CD14-positive monocyte (primary cell): ENCODE results near the gene ACTR2. TPM values are rescaled to one million over a fixed set of nuclear protein-coding genes. Genes with fewer than 3 reads are reported as not detected.

ENCODE experiments used
- DNase-seq, 3 donors: peaks; one replicate each; pipeline ENCODE4 v3.0.0-alpha.2; 2011 to 2022
- H2AFZ ChIP-seq: 2 replicates; pipeline ENCODE4 v1.6.0; 2012; ENCODE audit warnings: mild to moderate bottlenecking, low read depth, low read length, inconsistent platforms; ENCODE audit not compliant: insufficient read depth, poor library complexity, severe bottlenecking
- H3K27ac ChIP-seq, 2 donors: 1 replicate in 1 of 2; 2 replicates in 1 of 2; pipeline ENCODE4 v1.5.1; 2012 to 2013; ENCODE audit warnings: low read length in 2 of 2, control low read depth in 1 of 2, inconsistent platforms in 1 of 2, low read depth in 1 of 2, mild to moderate bottlenecking in 1 of 2
- H3K27me3 ChIP-seq, 2 donors: one replicate each; pipeline versions ENCODE4 v1.6.0 to v1.6.1; 2011 to 2013; ENCODE audit warnings: low read length in 2 of 2; ENCODE audit not compliant: control insufficient read depth in 2 of 2, insufficient read depth in 2 of 2
- H3K36me3 ChIP-seq, 2 donors: replicated peaks in 1 of 2; 1 replicate in 1 of 2; 2 replicates in 1 of 2; pipeline versions ENCODE4 v1.5.1 to v1.6.1; 2012 to 2013; ENCODE audit warnings: low read length in 2 of 2, control low read depth in 1 of 2, inconsistent platforms in 1 of 2, mild to moderate bottlenecking in 1 of 2; ENCODE audit not compliant: insufficient read depth in 2 of 2, control insufficient read depth in 1 of 2
- H3K4me1 ChIP-seq, 2 donors: 1 replicate in 1 of 2; 2 replicates in 1 of 2; pipeline versions ENCODE4 v1.5.1 to v1.6.1; 2012 to 2013; ENCODE audit warnings: low read length in 2 of 2, control low read depth in 1 of 2, inconsistent platforms in 1 of 2, mild to moderate bottlenecking in 1 of 2, moderate library complexity in 1 of 2; ENCODE audit not compliant: insufficient read depth in 2 of 2, control insufficient read depth in 1 of 2
- H3K4me2 ChIP-seq: replicated peaks from 2 replicates; pipeline ENCODE3; 2012; ENCODE audit warnings: low read length, moderate library complexity, mild to moderate bottlenecking; ENCODE audit not compliant: poor library complexity, severe bottlenecking; ENCODE audit errors: extremely low read depth
- H3K4me3 ChIP-seq, 3 experiments: fragments of 200-600 bp in 1 of 3; sonication (generic) in 1 of 3; replicated peaks in 1 of 3; 1 replicate in 2 of 3; 2 replicates in 1 of 3; pipeline ENCODE4 v1.5.1; 2011 to 2013; ENCODE audit warnings: low read length in 3 of 3, mild to moderate bottlenecking in 3 of 3, control low read depth in 2 of 3, low read depth in 2 of 3, inconsistent platforms in 1 of 3, moderate library complexity in 1 of 3
- H3K79me2 ChIP-seq: 2 replicates; pipeline ENCODE4 v1.6.0; 2012; ENCODE audit warnings: mild to moderate bottlenecking, control low read depth, inconsistent platforms, low read length, moderate library complexity; ENCODE audit not compliant: insufficient read depth
- H3K9ac ChIP-seq: 2 replicates; pipeline ENCODE4 v1.6.0; 2017; ENCODE audit warnings: low read length, mild to moderate bottlenecking; ENCODE audit not compliant: insufficient read depth, poor library complexity, severe bottlenecking
- H3K9me3 ChIP-seq, 2 donors: replicated peaks in 1 of 2; 1 replicate in 1 of 2; 2 replicates in 1 of 2; pipeline versions ENCODE4 v1.5.1 to v1.6.1; 2012 to 2013; ENCODE audit warnings: low read length in 2 of 2, control low read depth in 1 of 2; ENCODE audit not compliant: control insufficient read depth in 1 of 2, insufficient read depth in 1 of 2
- H4K20me1 ChIP-seq: 2 replicates; pipeline ENCODE4 v1.6.0; 2012; ENCODE audit warnings: mild to moderate bottlenecking, low read length, control low read depth, moderate library complexity; ENCODE audit not compliant: insufficient read depth
- H3K27ac Mint-ChIP-seq, 7 donors: one replicate each; pipeline ENCODE4 v1.8.0; 2020; ENCODE audit warnings: mild to moderate bottlenecking in 7 of 7, mixed read lengths in 7 of 7, moderate library complexity in 6 of 7, inconsistent platforms in 2 of 7
- H3K27me3 Mint-ChIP-seq, 3 donors: one replicate each; pipeline ENCODE4 v1.8.0; 2021 to 2022; ENCODE audit warnings: low read depth in 3 of 3, mild to moderate bottlenecking in 3 of 3, mixed read lengths in 3 of 3, moderate library complexity in 3 of 3, inconsistent platforms in 1 of 3
- H3K36me3 Mint-ChIP-seq, 2 donors: one replicate each; pipeline ENCODE4 v1.8.0; 2020; ENCODE audit warnings: mixed read lengths in 2 of 2, inconsistent platforms in 1 of 2, mild to moderate bottlenecking in 1 of 2
- H3K4me1 Mint-ChIP-seq: one replicate; pipeline ENCODE4 v1.8.0; 2020; ENCODE audit warnings: mild to moderate bottlenecking, mixed read lengths
- H3K4me3 Mint-ChIP-seq, 2 donors: one replicate each; pipeline ENCODE4 v1.8.0; 2020; ENCODE audit warnings: mild to moderate bottlenecking in 2 of 2, mixed read lengths in 2 of 2, moderate library complexity in 1 of 2
- H3K9me3 Mint-ChIP-seq, 7 donors: one replicate each; pipeline ENCODE4 v1.8.0; 2020 to 2022; ENCODE audit warnings: mixed read lengths in 7 of 7, mild to moderate bottlenecking in 6 of 7, moderate library complexity in 6 of 7, inconsistent platforms in 2 of 7
- CTCF ChIP-seq: fragments of 200-600 bp; IDR thresholded peaks from one replicate; pipeline ENCODE4 v1.8.0; 2022; ENCODE audit warnings: antibody characterized with exemption, mild to moderate bottlenecking
- WGBS: methylation state at CpG from one replicate; pipeline ENCODE4 v1.1.5; 2013; ENCODE audit warnings: missing lambda C conversion rate; ENCODE audit not compliant: insufficient coverage; 5-methylcytosine and 5-hydroxymethylcytosine counted together
- intact Hi-C, 2 donors: fragments of 100-400 bp; cut with micrococcal nuclease; formaldehyde crosslinking; loops; one replicate each; pipeline versions ENCODE4 v1.15.0 to v1.15.1; 2023
- polyA plus RNA-seq, 3 donors: library from polyadenylated mRNA; depleted of rRNA in 1 of 3; unstranded in 2 of 3; stranded (reverse) in 1 of 3; fragments of 300-500 nt in 2 of 3; fragments of >200 nt in 1 of 3; fragmentation: Illumina TruSeq in 2 of 3; gene quantifications; 1 replicate in 2 of 3; 2 replicates in 1 of 3; pipeline ENCODE4 v1.2.3, GENCODE V29; 2012 to 2021

Gene ACTR2
- polyA plus RNA-seq, 3 donors, result 88.7 to 560 (median 342) TPM

DNA sequence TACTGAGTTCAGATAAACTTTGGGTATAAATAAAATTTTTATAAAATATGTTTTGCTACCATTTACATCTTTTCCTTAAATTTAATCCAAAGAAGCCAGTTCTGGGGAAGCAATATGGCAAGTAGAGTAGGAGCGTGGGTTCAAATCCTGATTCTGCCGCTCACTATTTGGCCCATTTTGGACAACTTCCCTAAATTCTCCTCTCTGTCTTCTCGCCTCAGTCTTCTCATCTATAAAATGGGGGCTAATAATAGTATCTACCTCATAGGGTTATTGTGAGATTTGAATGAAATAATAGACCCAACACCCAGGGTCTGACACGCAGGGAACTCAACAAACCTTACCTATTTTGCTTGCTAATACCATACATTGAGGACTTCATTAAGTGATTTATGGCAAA lies 59.7 kb downstream of the ACTR2 start:
- no peak for TF ChIP-seq CTCF
- no peak for DNase-seq
- peaks cover 0 to 2% (median 0%) of the 10 kb centered on the region in 7 donors for H3K9me3 Mint-ChIP-seq
- H3K4me3 ChIP-seq, result no peak overlapping the region
- peaks cover 0 to 4% (median 0%) of the 10 kb centered on the region in 3 donors for H3K27me3 Mint-ChIP-seq
- no peak overlapping the region for H3K27ac Mint-ChIP-seq
- H3K79me2 ChIP-seq, result no peaks in the 10 kb centered on the region
- H3K27me3 ChIP-seq, result no peaks in the 10 kb centered on the region
- intact Hi-C loops, result no loop called here
- no peak overlapping the region for H3K27ac ChIP-seq
- H2AFZ ChIP-seq, result no peak overlapping the region
- no CpG with 5 or more reads among the region's 4 CpGs for WGBS
- H3K4me1 Mint-ChIP-seq, result no peaks in the 10 kb centered on the region
- no peaks in the 10 kb centered on the region for H3K36me3 ChIP-seq
- H3K9me3 ChIP-seq, result no peaks in the 10 kb centered on the region
- no peak overlapping the region for H3K9ac ChIP-seq
- no peaks in the 10 kb centered on the region for H4K20me1 ChIP-seq
- no peaks in the 10 kb centered on the region for H3K4me1 ChIP-seq
- H3K4me2 ChIP-seq, result no peak overlapping the region
- H3K4me3 Mint-ChIP-seq, result no peak overlapping the region
- H3K36me3 Mint-ChIP-seq, result no peaks in the 10 kb centered on the region

- peaks cover 0 to 4% (median 0%) of the 10 kb centered on the region in 7 donors for H3K9me3 Mint-ChIP-seq
- Histone ChIP-seq H2AFZ (no peak overlapping the region), H3K27me3 (no peaks in the 10 kb centered on the region), H3K4me2 (no peak overlapping the region), H3K36me3 (no peaks in the 10 kb centered on the region), H3K9ac (no peak overlapping the region), H3K4me1 (no peaks in the 10 kb centered on the region), H3K79me2 (no peaks in the 10 kb centered on the region), H4K20me1 (no peaks in the 10 kb centered on the region), H3K9me3 (no peaks in the 10 kb centered on the region), H3K4me3 (no peak overlapping the region), H3K27ac (no peak overlapping the region)
- no peak overlapping the region for H3K4me3 Mint-ChIP-seq
- intact Hi-C loops, result no loop called here
- peaks cover 0 to 8% (median 0%) of the 10 kb centered on the region in 3 donors for H3K27me3 Mint-ChIP-seq
- DNase-seq, result no peak
- H3K4me1 Mint-ChIP-seq, result no peaks in the 10 kb centered on the region
- TF ChIP-seq CTCF, result no peak
- WGBS, result 96% methylated on average over 4 of the region's 11 CpGs
- no peaks in the 10 kb centered on the region for H3K36me3 Mint-ChIP-seq
- H3K27ac Mint-ChIP-seq, result no peak overlapping the region
Observed at GRCh38 chr2:65291216-65292105, 63.8 kb downstream of the ACTR2 start.
